GM12878 (cell line): ENCODE measurements around the gene RP9.

Source experiments
- CBFB ChIP-seq: IDR thresholded peaks from 2 replicates; pipeline ENCODE4 v1.6.1; 2016; ENCODE audit warnings: antibody characterized with exemption, low read depth
- CTCF ChIP-seq, 3 experiments: IDR thresholded peaks in 2 of 3; conservative IDR thresholded peaks in 1 of 3; 2 replicates each; pipeline ENCODE4 v1.5.1; 2011; ENCODE audit warnings: low read depth in 3 of 3, low read length in 3 of 3, mild to moderate bottlenecking in 3 of 3, control low read depth in 2 of 3, moderate library complexity in 2 of 3, inconsistent platforms in 1 of 3, mixed read lengths in 1 of 3; ENCODE audit not compliant: control insufficient read depth in 2 of 3, insufficient read depth in 1 of 3; ENCODE audit errors: extremely low read depth in 1 of 3
- FOXM1 ChIP-seq: IDR thresholded peaks from 2 replicates; pipeline ENCODE4 v1.6.1; 2012; ENCODE audit warnings: low read depth, mild to moderate bottlenecking, inconsistent platforms, low read length, moderate library complexity
- HDAC6 ChIP-seq: fragments of 200-600 bp; sonication (generic); IDR thresholded peaks from one replicate; pipeline ENCODE4 v1.8.0; 2017; ENCODE audit warnings: antibody characterized with exemption; ENCODE audit not compliant: unreplicated experiment
- MEF2A ChIP-seq: IDR thresholded peaks from 2 replicates; pipeline ENCODE4 v1.6.1; 2011; ENCODE audit warnings: low read depth, mild to moderate bottlenecking, low read length, moderate library complexity; ENCODE audit not compliant: insufficient read depth
- PAX5 ChIP-seq: IDR thresholded peaks from 2 replicates; pipeline ENCODE4 v1.6.1; 2011; ENCODE audit warnings: low read depth, low read length, borderline replicate concordance
- POLR2A ChIP-seq: IDR thresholded peaks from 2 replicates; pipeline ENCODE4 v1.6.1; 2011; ENCODE audit warnings: low read depth, mild to moderate bottlenecking, low read length
- POLR2AphosphoS2 ChIP-seq: IDR thresholded peaks from 2 replicates; pipeline ENCODE4 v1.6.1; 2011; ENCODE audit warnings: low read depth, mild to moderate bottlenecking, low read length, improper control_type of control experiment, moderate library complexity
- POLR2AphosphoS5 ChIP-seq: IDR thresholded peaks from 2 replicates; pipeline ENCODE4 v1.6.1; 2011; ENCODE audit warnings: mild to moderate bottlenecking, low read length, inconsistent platforms
- SMAD1 ChIP-seq: fragments of 450-650 bp; IDR thresholded peaks from 2 replicates; pipeline ENCODE4 v1.6.1; 2018; ENCODE audit warnings: mild to moderate bottlenecking, low read depth; ENCODE audit not compliant: partially characterized antibody
- ZNF274 ChIP-seq: IDR thresholded peaks from one replicate; pipeline ENCODE4 v1.8.0; 2011; ENCODE audit not compliant: insufficient read length, insufficient read depth
- ZNF687 ChIP-seq: fragments of 450-650 bp; IDR thresholded peaks from 2 replicates; pipeline ENCODE4 v1.6.1; 2017; ENCODE audit warnings: mild to moderate bottlenecking, moderate library complexity
- ZSCAN29 ChIP-seq: fragments of 450-650 bp; IDR thresholded peaks from 2 replicates; pipeline ENCODE4 v1.6.1; 2017; ENCODE audit warnings: mild to moderate bottlenecking, moderate library complexity

GRCh38 chr7:33054261-33054964, 54.8 kb downstream of the RP9 start:
- TF ChIP-seq ZNF687 (no peak), CBFB (no peak), POLR2A (no peak), HDAC6 (no peak), FOXM1 (no peak), CTCF (IDR thresholded peaks at IDR 0.05 in 2 of 3, conservative IDR thresholded peaks at IDR 0.05 in 1 of 3; ENCODE audit: control insufficient read depth in 2 of 3, extremely low read depth in 1 of 3, insufficient read depth in 1 of 3, low read depth in 3 of 3, low read length in 3 of 3) (no peak), ZNF274 (no peak), ZSCAN29 (no peak), POLR2AphosphoS5 (no peak), MEF2A (no peak), PAX5 (no peak), POLR2AphosphoS2 (no peak), SMAD1 (no peak)
